Measurements from ENCODE around the gene TMEM147. TPM values are rescaled to one million over a fixed set of nuclear protein-coding genes. Genes with fewer than 3 reads are reported as not detected.
"Not testable (repeated sequence)": the region's sequence is repeated elsewhere in the genome, so short reads cannot be mapped to it uniquely, and the experiment has no call there.

Gene TMEM147
- total RNA-seq, 1 experiment from 2014 or later = 208 TPM

- in situ Hi-C loops (cut with HindIII; ENCODE audit: low sequenced_read_pairs) = no loop called here
- DNase-seq (ENCODE audit: low spot score) = peak; percentile 77
These were observed 46.8 kb downstream of the TMEM147 start for GRCh38 chr19:35592226-35592625.

GRCh38 chr19:35595026-35595425 lies 49.6 kb downstream of the TMEM147 start:
- in situ Hi-C loops (cut with HindIII; ENCODE audit: low sequenced_read_pairs); DNase-seq (ENCODE audit: low spot score): not testable (repeated sequence)

- in situ Hi-C loops (cut with HindIII; ENCODE audit: low sequenced_read_pairs) = no loop called here
- no peak for DNase-seq (ENCODE audit: low spot score)
These were observed 50.5 kb downstream of the TMEM147 start for GRCh38 chr19:35595928-35596327.

- in situ Hi-C loops (cut with HindIII; ENCODE audit: low sequenced_read_pairs) = no loop called here
- no peak for DNase-seq (ENCODE audit: low spot score)
These were observed 51.1 kb downstream of the TMEM147 start for GRCh38 chr19:35596366-35596999.

Other genes with a start within 250 kb of the TMEM147 start
- gene CD22, start 216.4 kb upstream of the TMEM147 start, total RNA-seq (2014; rRNA removed; shearing (Covaris generic)) = not detected in 2 replicates
- gene FFAR1, start 197.7 kb upstream of the TMEM147 start, total RNA-seq (2014; rRNA removed; shearing (Covaris generic)) = not detected in 2 replicates
- gene FFAR3, start 187.2 kb upstream of the TMEM147 start, total RNA-seq (2014; rRNA removed; shearing (Covaris generic)) = not detected in 2 replicates
- gene GPR42, start 174.6 kb upstream of the TMEM147 start, total RNA-seq (2014; rRNA removed; shearing (Covaris generic)) = not detected in 2 replicates
- gene FFAR2, start 97.4 kb upstream of the TMEM147 start, total RNA-seq (2014; rRNA removed; shearing (Covaris generic)) = not detected in 2 replicates
- gene KRTDAP, start 55.2 kb upstream of the TMEM147 start, total RNA-seq (2014; rRNA removed; shearing (Covaris generic)) = not detected in 2 replicates
- gene DMKN, start 32.0 kb upstream of the TMEM147 start, total RNA-seq (2014; rRNA removed; shearing (Covaris generic)) = 85.4 and 136 TPM in 2 replicates
- gene SBSN, start 17.3 kb upstream of the TMEM147 start, total RNA-seq (2014; rRNA removed; shearing (Covaris generic)) = not detected in 2 replicates
- gene GAPDHS, start 12.2 kb upstream of the TMEM147 start, total RNA-seq (2014; rRNA removed; shearing (Covaris generic)) = 3.2 TPM in 1 of 2 replicates, not detected in the other
- not detected in 2 replicates for gene ATP4A, start 18.0 kb downstream of the TMEM147 start, total RNA-seq (2014; rRNA removed; shearing (Covaris generic))
- not detected in 2 replicates for gene PMIS2, start 40.5 kb downstream of the TMEM147 start, total RNA-seq (2014; rRNA removed; shearing (Covaris generic))
- 21.5 and 32.4 TPM in 2 replicates for gene HAUS5, start 67.1 kb downstream of the TMEM147 start, total RNA-seq (2014; rRNA removed; shearing (Covaris generic))
- 108 and 119 TPM in 2 replicates for gene RBM42, start 83.4 kb downstream of the TMEM147 start, total RNA-seq (2014; rRNA removed; shearing (Covaris generic))
- not detected in 2 replicates for gene ETV2, start 96.1 kb downstream of the TMEM147 start, total RNA-seq (2014; rRNA removed; shearing (Covaris generic))
- gene COX6B1, start 102.7 kb downstream of the TMEM147 start, total RNA-seq (2014; rRNA removed; shearing (Covaris generic)) = 284 and 429 TPM in 2 replicates
- 0.62 TPM in 1 of 2 replicates, not detected in the other for gene UPK1A, start 120.9 kb downstream of the TMEM147 start, total RNA-seq (2014; rRNA removed; shearing (Covaris generic))
- gene ZBTB32, start 158.9 kb downstream of the TMEM147 start, total RNA-seq (2014; rRNA removed; shearing (Covaris generic)) = 0.17 TPM in 1 of 2 replicates, not detected in the other
- gene KMT2B, start 172.4 kb downstream of the TMEM147 start, total RNA-seq (2014; rRNA removed; shearing (Covaris generic)) = 2.5 and 4.6 TPM in 2 replicates
- gene IGFLR1, start 196.8 kb downstream of the TMEM147 start, total RNA-seq (2014; rRNA removed; shearing (Covaris generic)) = 4.0 and 9.3 TPM in 2 replicates
- 6.3 and 44.4 TPM in 2 replicates for gene U2AF1L4, start 199.8 kb downstream of the TMEM147 start, total RNA-seq (2014; rRNA removed; shearing (Covaris generic))
- 63.1 and 65.0 TPM in 2 replicates for gene PSENEN, start 200.0 kb downstream of the TMEM147 start, total RNA-seq (2014; rRNA removed; shearing (Covaris generic))
- gene LIN37, start 202.9 kb downstream of the TMEM147 start, total RNA-seq (2014; rRNA removed; shearing (Covaris generic)) = 0.80 and 9.2 TPM in 2 replicates
- gene HSPB6, start 211.4 kb downstream of the TMEM147 start, total RNA-seq (2014; rRNA removed; shearing (Covaris generic)) = not detected in 2 replicates
- gene PROSER3, start 212.6 kb downstream of the TMEM147 start, total RNA-seq (2014; rRNA removed; shearing (Covaris generic)) = 7.9 and 11.9 TPM in 2 replicates
- gene ARHGAP33, start 229.9 kb downstream of the TMEM147 start, total RNA-seq (2014; rRNA removed; shearing (Covaris generic)) = 1.7 and 4.6 TPM in 2 replicates

Measured in G401 (cell line).